CD4-positive, alpha-beta memory T cell (primary cell): Measurements from ENCODE around the gene TMEM72. TPM values are rescaled to one million over a fixed set of nuclear protein-coding genes. Genes with fewer than 3 reads are reported as not detected.

Experiments used
- CTCF ChIA-PET: fragments of 350-600 bp; sonication (Branson Sonifier 250); formaldehyde crosslinking; loops from one replicate; lab custom pipeline; 2021; ENCODE audit warnings: inconsistent platforms; ENCODE audit not compliant: partially characterized antibody; lab: Charles Lee
- POLR2A ChIA-PET: fragments of 350-600 bp; sonication (Branson Sonifier 250); formaldehyde crosslinking; loops from one replicate; lab custom pipeline; 2021; ENCODE audit not compliant: partially characterized antibody; lab: Charles Lee
- DNase-seq, 5 donors: peaks; one replicate each; pipeline versions ENCODE4 v3.0.0 to v3.0.0-alpha.2; 2020 to 2022; ENCODE audit warnings: mixed read lengths in 1 of 5
- H3K27ac ChIP-seq: one replicate; pipeline ENCODE4 v1.7.0; 2013; ENCODE audit warnings: low read depth, low read length
- H3K27me3 ChIP-seq: 2 replicates; pipeline ENCODE4 v1.7.0; 2013; ENCODE audit warnings: mild to moderate bottlenecking, low read length, moderate library complexity; ENCODE audit not compliant: insufficient read depth
- H3K36me3 ChIP-seq: 2 replicates; pipeline ENCODE4 v1.7.0; 2013; ENCODE audit warnings: mild to moderate bottlenecking, low read length, moderate library complexity; ENCODE audit not compliant: insufficient read depth
- H3K4me1 ChIP-seq: 2 replicates; pipeline ENCODE4 v1.7.0; 2013; ENCODE audit warnings: mild to moderate bottlenecking, low read length, moderate library complexity; ENCODE audit not compliant: insufficient read depth
- H3K4me3 ChIP-seq, 2 donors: one replicate each; pipeline ENCODE4 v1.7.0; 2013; ENCODE audit warnings: low read length in 2 of 2, mild to moderate bottlenecking in 1 of 2
- H3K9me3 ChIP-seq, 2 donors: one replicate each; pipeline ENCODE4 v1.7.0; 2013; ENCODE audit warnings: low read length in 2 of 2, control low read depth in 1 of 2; ENCODE audit not compliant: control insufficient read depth in 1 of 2
- H3K27ac Mint-ChIP-seq, 7 donors: one replicate each; pipeline ENCODE4 v1.8.0; 2020 to 2021; ENCODE audit warnings: mixed read lengths in 7 of 7, mild to moderate bottlenecking in 6 of 7, inconsistent platforms in 3 of 7, moderate library complexity in 3 of 7
- H3K27me3 Mint-ChIP-seq, 2 donors: one replicate each; pipeline ENCODE4 v1.8.0; 2020 to 2021; ENCODE audit warnings: mixed read lengths in 2 of 2
- H3K36me3 Mint-ChIP-seq, 2 donors: one replicate each; pipeline ENCODE4 v1.8.0; 2020 to 2021; ENCODE audit warnings: mixed read lengths in 2 of 2, inconsistent platforms in 1 of 2, mild to moderate bottlenecking in 1 of 2
- H3K4me1 Mint-ChIP-seq, 4 donors: one replicate each; pipeline ENCODE4 v1.8.0; 2020 to 2021; ENCODE audit warnings: mixed read lengths in 4 of 4, mild to moderate bottlenecking in 1 of 4
- H3K4me3 Mint-ChIP-seq, 8 donors: one replicate each; pipeline ENCODE4 v1.8.0; 2020 to 2021; ENCODE audit warnings: mixed read lengths in 8 of 8, mild to moderate bottlenecking in 7 of 8, moderate library complexity in 6 of 8, inconsistent platforms in 3 of 8
- H3K9me3 Mint-ChIP-seq, 8 donors: one replicate each; pipeline ENCODE4 v1.8.0; 2020 to 2021; ENCODE audit warnings: mixed read lengths in 8 of 8, mild to moderate bottlenecking in 5 of 8, inconsistent platforms in 3 of 8, moderate library complexity in 1 of 8
- intact Hi-C: fragments of 100-400 bp; cut with micrococcal nuclease; formaldehyde crosslinking; loops from one replicate; pipeline ENCODE4 v1.15.1; 2023
- polyA plus RNA-seq, 2 donors: library from polyadenylated mRNA; unstranded; fragments of 300-500 nt; fragmentation: Illumina TruSeq; gene quantifications; one replicate each; pipeline ENCODE4 v1.2.3, GENCODE V29; 2021
- total RNA-seq, 2 experiments: library from RNA; stranded (reverse); gene quantifications; one replicate each; pipeline ENCODE4 v1.2.3, GENCODE V29; 2021

Gene TMEM72
- total and polyA plus RNA-seq, 4 experiments from 2014 or later = not detected

GRCh38 chr10:44949915-44950314, 38.8 kb downstream of the TMEM72 start:
- Mint-ChIP-seq H3K36me3 (peaks cover 1 to 13% of the 10 kb centered on the region in 2 donors), H3K4me3 (no peak overlapping the region), H3K27ac (no peak overlapping the region), H3K27me3 (peaks cover 1 to 2% of the 10 kb centered on the region in 2 donors), H3K4me1 (peaks cover 0 to 3% (median 2%) of the 10 kb centered on the region in 4 donors), H3K9me3 (peaks cover 0 to 11% (median 7%) of the 10 kb centered on the region in 8 donors)
- CTCF ChIA-PET = interaction anchor here (4.6 kb wide), 1 partner anchor 17 kb away, joined by 23 read pairs; no protein-coding TSS in a partner anchor
- no peaks in the 10 kb centered on the region for H3K4me1 ChIP-seq
- no peaks in the 10 kb centered on the region for H3K9me3 ChIP-seq
- no peak for DNase-seq
- H3K36me3 ChIP-seq = no peaks in the 10 kb centered on the region
- no peak overlapping the region for H3K4me3 ChIP-seq
- H3K27me3 ChIP-seq = no peaks in the 10 kb centered on the region
- POLR2A ChIA-PET = no interaction called here
- intact Hi-C loops = loop anchor here (10.0 kb wide), 1 partner anchor 75 kb away; no protein-coding TSS in a partner anchor
- H3K27ac ChIP-seq = no peak overlapping the region

GRCh38 chr10:44950326-44951225, 39.4 kb downstream of the TMEM72 start:
- H3K27me3 Mint-ChIP-seq = peaks cover 0 to 2% of the 10 kb centered on the region in 2 donors
- H3K9me3 ChIP-seq = no peaks in the 10 kb centered on the region
- no peak overlapping the region for H3K27ac ChIP-seq
- DNase-seq = no peak
- ChIA-PET CTCF (interaction anchor here (4.6 kb wide), 1 partner anchor 18 kb away, joined by 23 read pairs; no protein-coding TSS in a partner anchor), POLR2A (no interaction called here)
- peaks cover 0 to 4% (median 2%) of the 10 kb centered on the region in 4 donors for H3K4me1 Mint-ChIP-seq
- no peaks in the 10 kb centered on the region for H3K36me3 ChIP-seq
- H3K27me3 ChIP-seq = no peaks in the 10 kb centered on the region
- H3K4me1 ChIP-seq = no peaks in the 10 kb centered on the region
- H3K36me3 Mint-ChIP-seq = peaks cover 1 to 13% of the 10 kb centered on the region in 2 donors
- H3K27ac Mint-ChIP-seq = no peak overlapping the region
- intact Hi-C loops = loop anchor here (10.0 kb wide), 1 partner anchor 76 kb away; no protein-coding TSS in a partner anchor
- H3K4me3 ChIP-seq = no peak overlapping the region
- H3K4me3 Mint-ChIP-seq = no peak overlapping the region
- peaks cover 0 to 6% (median 3%) of the 10 kb centered on the region in 8 donors for H3K9me3 Mint-ChIP-seq

- no peaks in the 10 kb centered on the region for H3K36me3 ChIP-seq
- ChIA-PET POLR2A (no interaction called here), CTCF (interaction anchor here (4.6 kb wide), 1 partner anchor 19 kb away, joined by 23 read pairs; no protein-coding TSS in a partner anchor)
- H3K27ac ChIP-seq = no peak overlapping the region
- H3K27me3 Mint-ChIP-seq = no peaks in the 10 kb centered on the region
- no peaks in the 10 kb centered on the region for H3K9me3 ChIP-seq
- no peak overlapping the region for H3K27ac Mint-ChIP-seq
- intact Hi-C loops = loop anchor here (10.0 kb wide), 1 partner anchor 77 kb away; no protein-coding TSS in a partner anchor
- no peak overlapping the region for H3K4me3 Mint-ChIP-seq
- DNase-seq = no peak
- H3K9me3 Mint-ChIP-seq = no peaks in the 10 kb centered on the region
- peaks cover 4 to 19% of the 10 kb centered on the region in 2 donors for H3K36me3 Mint-ChIP-seq
- no peak overlapping the region for H3K4me3 ChIP-seq
- no peaks in the 10 kb centered on the region for H3K4me1 ChIP-seq
- peaks cover 0 to 7% (median 2%) of the 10 kb centered on the region in 4 donors for H3K4me1 Mint-ChIP-seq
- H3K27me3 ChIP-seq = no peaks in the 10 kb centered on the region
These were observed 40.6 kb downstream of the TMEM72 start for GRCh38 chr10:44951576-44952226.

- CTCF ChIA-PET = interaction anchor here (0.7 to 4.6 kb wide), 2 partner anchors 20 to 1081 kb away, joined by 3 to 23 read pairs; no protein-coding TSS in a partner anchor
These were observed 41.7 kb downstream of the TMEM72 start for GRCh38 chr10:44952779-44953231.

GRCh38 chr10:44954042-44954441, 42.9 kb downstream of the TMEM72 start:
- POLR2A ChIA-PET = interaction anchor here (0.7 kb wide), 1 partner anchor 255 kb away, joined by 3 read pairs; no protein-coding TSS in a partner anchor
- peaks cover 8 to 18% (median 14%) of the 10 kb centered on the region in 4 donors for H3K4me1 Mint-ChIP-seq
- intact Hi-C loops = loop anchor here (10.0 kb wide), 1 partner anchor 79 kb away; no protein-coding TSS in a partner anchor

More at GRCh38 chr10:44952779-44953231, 41.7 kb downstream of the TMEM72 start:
- Histone ChIP-seq H3K4me1 (peaks cover 4% of the 10 kb centered on the region), H3K4me3 (no peak overlapping the region), H3K27ac (no peak overlapping the region), H3K27me3 (no peaks in the 10 kb centered on the region), H3K9me3 (no peaks in the 10 kb centered on the region), H3K36me3 (no peaks in the 10 kb centered on the region)
- Mint-ChIP-seq H3K36me3 (peaks cover 7 to 19% of the 10 kb centered on the region in 2 donors), H3K4me1 (peaks cover 1 to 7% (median 5%) of the 10 kb centered on the region in 4 donors), H3K27ac (peak overlapping the region in 1 of 7 donors; percentile 46), H3K4me3 (no peak overlapping the region), H3K27me3 (no peaks in the 10 kb centered on the region), H3K9me3 (no peaks in the 10 kb centered on the region)
- no peak for DNase-seq
- intact Hi-C loops = loop anchor here (10.0 kb wide), 1 partner anchor 78 kb away; no protein-coding TSS in a partner anchor
- POLR2A ChIA-PET = no interaction called here

GRCh38 chr10:44954962-44955361, 43.8 kb downstream of the TMEM72 start:
- CTCF ChIA-PET = no interaction called here
- POLR2A ChIA-PET = interaction anchor here (0.7 kb wide), 1 partner anchor 254 kb away, joined by 3 read pairs; no protein-coding TSS in a partner anchor

More at GRCh38 chr10:44954042-44954441, 42.9 kb downstream of the TMEM72 start:
- DNase-seq = no peak
- Mint-ChIP-seq H3K27me3 (no peaks in the 10 kb centered on the region), H3K9me3 (no peaks in the 10 kb centered on the region), H3K4me3 (no peak overlapping the region), H3K36me3 (peaks cover 9 to 19% of the 10 kb centered on the region in 2 donors), H3K27ac (no peak overlapping the region)
- H3K27me3 ChIP-seq = no peaks in the 10 kb centered on the region
- no peaks in the 10 kb centered on the region for H3K9me3 ChIP-seq
- CTCF ChIA-PET = interaction anchor here (4.6 kb wide), 1 partner anchor 21 kb away, joined by 23 read pairs; no protein-coding TSS in a partner anchor
- peaks cover 16% of the 10 kb centered on the region for H3K4me1 ChIP-seq
- H3K36me3 ChIP-seq = no peaks in the 10 kb centered on the region
- no peak overlapping the region for H3K27ac ChIP-seq
- H3K4me3 ChIP-seq = no peak overlapping the region

More at GRCh38 chr10:44954962-44955361, 43.8 kb downstream of the TMEM72 start:
- Mint-ChIP-seq H3K9me3 (no peaks in the 10 kb centered on the region), H3K27me3 (no peaks in the 10 kb centered on the region), H3K36me3 (peaks cover 12 to 19% of the 10 kb centered on the region in 2 donors), H3K27ac (peak overlapping the region in 2 of 7 donors; percentile 44 to 59), H3K4me3 (no peak overlapping the region), H3K4me1 (peaks cover 9 to 23% (median 15%) of the 10 kb centered on the region in 4 donors)
- no peak for DNase-seq
- Histone ChIP-seq H3K9me3 (no peaks in the 10 kb centered on the region), H3K36me3 (no peaks in the 10 kb centered on the region), H3K27me3 (no peaks in the 10 kb centered on the region), H3K4me3 (no peak overlapping the region), H3K27ac (no peak overlapping the region), H3K4me1 (peaks cover 20% of the 10 kb centered on the region)
- intact Hi-C loops = loop anchor here (10.0 kb wide), 1 partner anchor 80 kb away; no protein-coding TSS in a partner anchor
